DMS114 treated with DMSO at 0.1 percent for 48 hours (cell line): ENCODE results near the gene SUN2.

ENCODE experiments used
- DNase-seq: peaks from one replicate; lab custom pipeline; 2025; ENCODE audit not compliant: unreplicated experiment; lab: John Stamatoyannopoulos, UW

SUN2 gene

DNA sequence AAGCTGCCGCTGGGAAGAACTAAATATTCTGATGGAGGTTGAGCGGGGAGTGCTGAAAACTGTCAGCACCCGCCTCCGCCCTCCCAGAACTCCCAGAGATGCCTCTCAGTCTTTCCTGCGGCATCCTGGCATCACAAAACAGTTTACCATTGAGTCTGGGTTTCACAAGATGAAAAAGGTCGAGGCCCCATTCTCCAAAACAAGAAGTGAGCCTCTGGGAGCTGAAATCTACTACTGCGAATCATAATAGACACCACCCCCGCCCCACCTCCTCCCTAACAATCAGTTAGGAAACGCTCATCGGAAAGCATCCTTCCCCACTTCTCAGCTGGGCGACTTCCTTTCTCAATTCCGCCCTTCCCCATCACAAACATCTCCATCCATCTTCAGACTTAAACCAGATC, 1.0 kb downstream of the SUN2 start:
- no peak for DNase-seq

DNA sequence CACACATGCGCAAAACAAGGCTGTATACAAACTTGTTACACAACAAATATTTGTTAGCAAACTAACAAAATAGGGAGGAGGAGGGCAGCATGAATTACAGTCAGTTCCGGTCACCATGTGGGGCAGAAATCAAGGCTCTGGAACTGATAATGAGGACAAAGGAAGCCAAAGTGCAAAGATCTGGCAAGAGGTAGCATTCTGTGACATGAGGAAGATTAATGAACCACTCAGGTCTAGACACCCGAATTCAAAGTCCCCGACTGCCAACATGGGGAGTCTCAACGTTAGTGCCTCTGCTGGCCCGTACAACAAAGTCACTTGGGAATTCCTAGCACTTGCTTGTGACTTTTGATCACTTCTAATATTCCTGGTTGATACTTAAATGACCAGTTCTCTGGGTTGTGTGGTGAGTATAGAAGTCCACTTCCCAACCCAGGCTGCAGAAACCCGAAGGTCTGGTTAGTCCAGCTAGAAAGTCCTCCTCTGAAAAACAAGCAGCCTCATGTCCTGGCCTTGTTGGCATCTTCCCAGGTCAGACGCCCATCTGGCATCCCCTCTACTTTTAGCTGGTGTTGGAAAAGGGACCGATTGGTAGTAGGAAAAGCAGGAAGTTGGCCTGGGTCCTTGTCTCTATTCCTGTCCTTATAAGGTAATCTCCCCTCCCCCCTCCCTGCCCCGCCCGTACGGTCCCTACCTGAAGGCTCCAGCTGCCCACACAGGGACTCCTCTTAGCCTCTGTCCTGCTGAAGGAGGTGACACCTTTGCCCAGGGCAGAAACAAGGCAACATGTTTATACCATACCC, 1.6 kb downstream of the SUN2 start:
- no peak for DNase-seq

DNA sequence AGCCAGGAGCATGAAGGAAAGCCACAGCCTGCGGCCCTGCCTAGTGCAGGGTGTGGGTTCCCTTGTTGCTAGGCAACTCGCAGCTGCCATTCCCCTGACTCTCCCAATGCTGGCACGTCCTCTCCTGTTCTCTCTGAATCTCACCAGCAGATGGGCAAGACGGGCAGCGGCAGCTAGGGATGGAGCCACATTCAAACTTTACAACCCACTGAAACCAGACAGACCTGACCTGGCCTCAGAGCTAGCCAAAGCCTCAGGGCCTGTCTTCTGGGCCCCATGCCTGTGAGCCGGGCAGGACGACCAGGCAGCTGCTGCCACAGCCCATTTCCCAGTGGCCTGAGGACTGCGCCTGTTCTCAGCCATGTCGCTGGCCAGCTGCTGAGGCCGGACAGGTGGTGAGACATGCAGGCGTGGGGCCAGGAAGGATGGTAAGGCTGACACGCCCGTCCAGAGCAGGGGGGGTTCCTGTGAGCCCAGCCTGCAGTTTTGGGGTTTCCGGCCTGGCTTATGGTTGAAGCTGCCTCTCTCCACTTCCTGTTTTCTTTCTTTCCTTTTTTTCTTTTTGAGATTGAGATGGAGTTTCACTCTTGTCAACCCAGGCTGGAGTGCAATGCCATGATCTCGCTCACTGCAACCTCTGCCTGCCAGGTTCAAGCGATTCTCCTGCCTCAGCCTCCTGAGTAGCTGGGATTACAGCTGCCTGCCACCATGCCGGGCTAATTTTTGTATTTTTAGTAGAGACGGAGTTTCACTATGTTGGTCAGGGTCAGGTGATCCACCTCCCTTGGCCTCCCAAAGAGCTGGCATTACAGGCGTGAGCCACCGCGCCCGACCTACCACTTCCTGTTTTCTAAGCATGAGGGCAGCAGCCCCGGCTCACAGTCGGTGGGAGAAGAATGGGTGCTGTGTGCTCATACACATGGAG, 4.1 kb downstream of the SUN2 start:
- DNase-seq: no peak

DNA sequence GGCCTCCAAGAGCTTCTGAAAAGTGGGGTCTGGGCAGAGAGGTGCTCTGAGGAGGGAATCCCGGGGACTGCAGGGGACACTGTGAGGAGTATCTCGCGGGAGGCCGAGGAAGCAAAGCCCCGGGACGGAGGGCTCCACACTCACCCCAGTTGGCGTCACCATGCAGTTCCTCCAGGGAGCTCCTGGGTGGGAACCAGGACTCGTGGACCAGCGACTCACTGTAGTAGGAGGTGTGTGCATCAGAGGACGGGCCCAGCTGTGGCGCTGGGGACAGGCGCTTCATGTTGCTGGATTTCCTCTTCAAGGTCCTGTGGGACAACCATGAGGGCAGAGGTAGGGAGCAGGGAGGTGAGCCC, 4.8 kb downstream of the SUN2 start:
- DNase-seq: no peak

DNA sequence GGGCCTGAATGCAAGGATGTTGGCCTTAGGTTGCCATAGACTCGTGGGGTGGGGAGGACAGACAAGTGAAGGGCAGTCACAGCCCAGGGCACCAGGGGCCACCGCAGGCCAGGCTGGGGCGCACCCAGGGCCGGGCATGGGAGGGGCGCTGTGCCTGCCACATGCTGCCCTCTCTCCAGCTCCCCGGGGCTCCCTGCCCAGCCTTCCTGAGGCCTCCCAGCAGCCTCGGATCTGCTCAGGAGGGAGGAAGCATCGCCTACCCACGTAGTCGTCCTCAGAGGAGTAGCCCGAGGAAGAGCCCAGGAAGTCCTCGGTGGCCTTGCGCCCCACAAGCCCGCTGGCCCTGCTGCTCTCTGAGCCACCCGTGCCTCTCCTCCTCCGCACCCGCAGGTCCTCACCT, 5.2 kb downstream of the SUN2 start:
- DNase-seq: no peak

DNA sequence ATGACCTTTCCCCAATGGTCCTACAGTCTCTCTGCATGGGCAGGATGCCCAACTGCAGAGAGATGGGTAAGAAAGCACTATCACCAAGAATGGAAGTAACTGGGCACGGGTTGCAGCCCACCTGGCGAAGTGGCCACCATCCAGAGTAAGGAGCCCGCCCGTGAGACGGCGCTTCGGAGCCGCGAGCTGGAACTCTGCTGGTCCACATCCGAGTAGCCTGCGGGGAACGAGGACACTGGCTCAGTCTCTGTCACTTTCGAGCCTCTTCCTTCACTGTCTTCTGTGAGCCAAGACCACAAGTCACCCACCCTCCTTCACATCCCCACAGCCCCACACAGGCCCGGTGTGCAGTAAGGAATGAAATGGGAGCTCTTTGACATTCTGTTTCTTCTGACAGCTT, 5.7 kb downstream of the SUN2 start:
- DNase-seq: no peak

DNA sequence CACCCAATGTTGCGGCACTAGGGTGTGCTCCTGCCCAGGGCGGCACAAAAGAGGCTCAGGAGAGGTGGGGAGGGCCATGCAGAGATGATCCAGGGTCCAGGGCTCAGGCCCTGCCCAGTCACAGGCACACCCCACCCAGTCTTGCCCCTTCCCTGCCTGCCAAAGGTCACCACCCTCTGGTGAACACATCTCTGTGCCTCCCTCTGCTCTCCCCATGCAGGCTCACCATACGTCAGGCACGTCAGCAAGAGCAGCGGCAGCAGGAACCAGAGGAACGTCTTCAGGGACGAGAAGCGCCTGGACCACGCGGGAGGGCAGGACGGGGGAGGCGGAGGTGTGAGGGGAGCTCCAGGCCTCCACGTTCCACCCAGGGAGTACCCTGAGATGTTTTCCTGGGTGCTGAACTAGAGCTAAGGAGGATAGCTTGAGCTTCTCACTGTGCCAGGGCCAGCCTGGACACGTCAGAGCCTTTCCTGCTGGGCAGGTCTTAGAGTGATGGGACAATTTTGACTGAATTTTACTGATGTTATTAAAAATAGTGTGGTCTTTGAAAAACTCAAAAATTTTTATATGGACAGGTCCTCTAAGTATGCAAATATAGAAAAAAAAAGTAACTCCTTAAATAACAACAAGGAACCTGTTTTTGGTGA, 7.2 kb downstream of the SUN2 start:
- DNase-seq: no peak

DNA sequence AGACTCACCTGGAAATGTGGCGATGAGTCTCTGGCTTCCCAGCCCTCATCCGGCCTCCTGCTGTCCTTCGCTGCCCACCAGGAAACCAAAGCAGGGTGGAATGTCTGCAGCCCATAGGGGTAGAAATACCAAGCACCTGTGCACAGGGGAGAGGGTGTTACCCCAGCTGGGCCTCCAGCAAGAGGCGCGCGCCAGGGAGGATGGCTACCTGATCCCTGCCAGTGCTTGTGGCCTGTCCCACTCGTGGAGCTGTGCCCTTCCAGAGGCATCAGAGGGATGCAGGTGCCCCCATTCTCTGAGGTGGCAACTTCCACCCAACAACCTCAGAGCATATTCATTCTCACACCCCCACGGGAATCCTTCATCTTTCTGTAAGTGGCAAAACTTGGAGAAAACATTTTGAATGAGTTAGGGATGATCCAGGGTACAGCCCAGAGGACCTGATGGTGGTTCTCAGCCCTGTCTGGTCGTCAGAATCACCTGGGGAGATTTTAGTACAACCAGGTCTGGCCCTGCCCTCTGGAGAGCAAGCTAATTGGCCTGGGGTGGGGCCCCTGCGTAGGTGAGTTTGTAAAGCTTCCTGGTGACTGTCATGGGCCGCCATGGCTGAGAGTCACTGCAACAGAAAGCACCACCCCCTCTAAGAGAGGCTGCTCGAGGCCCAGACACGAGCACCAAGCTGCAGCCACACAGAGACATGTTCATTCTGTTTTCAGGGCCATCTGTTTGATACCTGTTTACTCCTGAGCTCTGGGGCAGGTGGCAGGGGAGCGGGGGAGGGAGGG, 9.9 kb downstream of the SUN2 start:
- no peak for DNase-seq

DNA sequence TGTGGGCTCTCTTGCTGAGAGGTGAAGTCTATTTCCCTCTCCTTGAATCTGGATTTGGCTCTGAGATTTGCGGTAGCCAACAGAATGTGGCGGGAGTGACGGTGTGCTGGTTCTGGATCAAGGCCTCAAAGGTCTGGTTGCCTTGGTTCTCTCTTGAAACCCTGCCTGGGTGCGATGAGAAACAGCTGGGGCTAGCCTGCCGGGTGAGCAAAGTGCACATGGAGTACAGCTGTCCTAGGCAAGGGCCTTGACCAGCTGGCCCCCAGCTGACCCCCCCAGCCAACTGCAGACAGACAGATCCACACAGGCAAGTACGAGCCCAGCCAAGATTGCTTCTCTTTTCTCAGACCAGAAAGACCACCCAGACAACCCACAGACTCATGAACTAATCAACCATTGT, 10.8 kb downstream of the SUN2 start:
- no peak for DNase-seq

DNA sequence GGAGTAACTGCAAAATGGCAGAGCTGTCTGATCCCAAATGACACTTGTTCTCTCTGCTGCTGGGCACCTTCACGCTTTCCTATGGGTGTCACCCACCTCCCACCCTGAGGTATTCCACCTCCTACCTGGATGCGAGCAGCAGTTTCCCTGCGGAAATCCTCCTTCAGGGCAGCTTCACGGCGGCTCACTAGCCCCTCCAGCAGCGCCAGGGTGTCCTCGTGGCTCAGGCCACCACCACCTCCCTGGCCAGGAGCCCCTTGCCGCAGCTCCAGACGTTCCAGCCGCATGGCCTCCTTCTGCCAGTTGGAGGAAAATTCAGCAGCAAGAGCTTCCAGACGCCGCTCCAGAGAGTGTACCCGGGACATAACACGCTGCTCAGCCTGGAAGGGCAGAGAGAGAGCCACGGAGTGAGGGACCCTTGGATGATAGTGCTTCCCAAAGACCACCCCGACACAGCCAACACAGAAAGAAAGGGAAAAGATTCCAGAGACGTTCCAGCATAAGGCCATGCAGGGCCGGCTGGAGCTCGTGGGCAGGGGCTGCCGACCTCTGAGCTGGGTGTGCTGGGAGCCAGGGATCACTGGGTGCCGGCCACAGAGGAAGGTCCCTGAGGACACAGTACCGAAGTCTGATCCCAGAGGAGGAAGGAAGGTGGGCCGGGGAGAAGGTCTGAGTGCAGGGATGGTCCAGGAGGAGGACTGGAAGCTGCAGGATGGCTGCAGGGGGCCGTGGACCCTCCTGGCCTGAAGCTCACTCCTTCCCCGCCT, 13.4 kb downstream of the SUN2 start:
- DNase-seq: no peak

DNA sequence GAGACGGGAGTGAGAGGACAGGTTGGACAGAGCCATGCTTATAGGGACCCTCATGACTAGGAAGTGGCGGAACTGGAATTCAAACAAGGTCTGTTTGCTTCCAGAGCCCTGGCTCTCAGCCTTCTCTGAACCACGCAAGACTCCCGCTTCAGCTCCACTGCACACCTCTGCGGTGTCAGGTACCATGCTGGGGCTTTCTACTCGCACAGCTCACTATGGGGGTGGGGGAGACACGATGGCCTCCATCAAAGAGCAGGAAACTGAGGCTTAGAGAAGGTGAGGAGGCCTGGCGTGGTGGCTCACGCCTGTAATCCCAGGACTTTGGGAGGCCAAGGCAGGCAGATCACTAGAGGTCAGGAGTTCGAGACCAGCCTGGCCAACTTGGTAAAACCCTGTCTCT, 14.2 kb downstream of the SUN2 start:
- DNase-seq: no peak

DNA sequence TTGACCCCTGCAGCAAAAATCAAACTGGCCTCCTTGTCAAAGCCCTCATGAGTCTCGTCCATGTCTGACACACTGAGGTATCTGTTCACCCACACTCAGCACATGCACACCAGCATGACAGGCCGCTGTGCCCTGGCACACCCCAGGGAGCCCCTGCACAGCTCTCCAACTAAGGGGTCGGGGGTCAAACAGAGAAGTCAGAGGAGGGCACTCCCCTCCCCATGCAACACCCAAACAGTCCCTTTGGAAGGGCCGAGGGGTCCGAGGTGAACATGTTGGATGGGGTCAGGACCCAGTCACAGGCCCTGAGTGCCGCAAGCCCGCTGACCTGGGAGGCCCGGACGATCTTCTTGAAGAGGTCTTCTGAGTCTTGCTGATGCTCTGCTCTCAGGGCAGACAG, 14.6 kb downstream of the SUN2 start:
- DNase-seq: no peak

DNA sequence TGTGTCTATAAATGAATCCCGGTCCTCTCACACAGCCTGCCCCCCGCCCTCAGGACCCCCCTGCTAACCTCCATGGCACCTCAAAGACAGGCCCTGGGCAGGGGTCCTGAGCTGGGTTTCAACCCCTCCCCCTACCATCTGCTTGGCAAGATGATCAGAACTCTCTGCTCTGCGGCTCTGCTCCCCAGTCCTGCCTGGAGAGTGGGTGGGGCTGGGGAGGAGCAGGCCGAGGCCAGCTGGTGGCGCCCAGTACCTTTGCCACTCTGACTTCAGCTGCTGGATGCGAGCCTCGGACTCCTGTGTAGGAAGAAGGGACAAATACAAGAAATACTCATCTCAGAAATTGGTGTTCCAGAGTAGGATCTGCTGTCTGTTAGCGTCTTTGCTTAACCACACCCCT, 15.0 kb downstream of the SUN2 start:
- no peak for DNase-seq

DNA sequence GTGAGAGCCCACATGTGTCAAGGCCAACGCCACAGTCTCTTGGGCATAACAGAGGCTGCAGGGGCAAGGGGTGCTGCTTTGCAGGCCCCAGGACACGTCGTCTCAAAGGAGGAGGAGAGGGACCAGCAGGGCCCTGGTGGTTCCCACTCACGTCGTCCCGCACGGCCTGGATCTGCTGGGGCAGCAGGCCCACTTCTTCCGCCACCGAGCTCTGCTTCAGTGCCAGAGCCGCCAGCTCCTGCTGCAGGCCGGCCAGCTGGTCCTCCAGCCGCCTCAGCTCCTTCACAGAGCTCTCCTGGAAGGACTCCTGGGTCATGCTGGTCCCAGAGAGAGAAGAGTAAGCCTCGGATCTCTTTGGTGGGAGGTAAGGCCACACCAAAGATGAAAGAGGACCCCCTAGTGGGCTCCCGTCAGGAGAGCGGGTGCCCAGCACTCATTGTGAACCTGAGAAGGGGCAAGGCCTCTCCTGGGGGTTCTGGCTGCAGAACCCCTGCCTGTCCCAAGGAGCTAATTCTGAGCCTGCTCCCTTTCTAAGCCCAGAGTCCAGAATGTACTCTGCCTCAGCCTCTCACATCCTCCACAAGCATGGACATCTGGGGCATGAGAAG, 15.6 kb downstream of the SUN2 start:
- DNase-seq: no peak

DNA sequence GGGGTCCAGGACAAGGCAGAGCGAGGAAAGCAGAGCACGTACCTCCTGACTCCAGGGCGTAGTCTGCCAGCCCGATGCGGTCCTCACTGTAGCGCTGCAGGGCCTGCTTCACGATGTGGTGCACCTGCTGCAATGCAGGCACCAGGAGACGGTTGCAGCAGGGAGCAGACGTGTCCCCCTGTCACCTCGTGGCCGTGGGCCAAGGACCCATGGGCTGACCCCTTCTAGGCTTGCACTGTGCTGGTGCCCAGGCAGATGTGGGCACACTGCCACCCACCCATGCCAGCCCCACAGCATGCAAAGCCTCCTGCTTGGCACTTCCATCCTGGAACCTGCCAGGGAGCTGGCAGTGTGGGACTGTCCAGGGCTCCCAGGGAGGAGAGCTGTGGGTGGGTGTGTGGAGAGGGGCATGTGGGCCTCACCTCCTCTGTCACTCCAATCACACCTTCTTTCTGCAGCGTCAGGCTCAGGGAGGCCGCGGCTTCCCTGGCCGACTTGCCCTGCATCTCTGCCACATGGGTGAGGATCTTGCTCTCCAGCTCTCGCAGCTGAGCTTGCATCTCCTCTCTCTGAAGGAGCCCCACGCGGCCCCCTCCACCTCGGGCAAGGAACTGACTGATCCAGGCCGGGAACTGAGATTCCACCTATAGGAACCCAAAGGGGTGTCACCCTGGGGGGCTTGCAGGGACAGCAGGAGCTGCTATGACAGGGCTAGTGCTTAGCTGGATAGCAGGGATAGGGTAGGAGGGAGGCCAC, 16.3 kb downstream of the SUN2 start:
- no peak for DNase-seq

DNA sequence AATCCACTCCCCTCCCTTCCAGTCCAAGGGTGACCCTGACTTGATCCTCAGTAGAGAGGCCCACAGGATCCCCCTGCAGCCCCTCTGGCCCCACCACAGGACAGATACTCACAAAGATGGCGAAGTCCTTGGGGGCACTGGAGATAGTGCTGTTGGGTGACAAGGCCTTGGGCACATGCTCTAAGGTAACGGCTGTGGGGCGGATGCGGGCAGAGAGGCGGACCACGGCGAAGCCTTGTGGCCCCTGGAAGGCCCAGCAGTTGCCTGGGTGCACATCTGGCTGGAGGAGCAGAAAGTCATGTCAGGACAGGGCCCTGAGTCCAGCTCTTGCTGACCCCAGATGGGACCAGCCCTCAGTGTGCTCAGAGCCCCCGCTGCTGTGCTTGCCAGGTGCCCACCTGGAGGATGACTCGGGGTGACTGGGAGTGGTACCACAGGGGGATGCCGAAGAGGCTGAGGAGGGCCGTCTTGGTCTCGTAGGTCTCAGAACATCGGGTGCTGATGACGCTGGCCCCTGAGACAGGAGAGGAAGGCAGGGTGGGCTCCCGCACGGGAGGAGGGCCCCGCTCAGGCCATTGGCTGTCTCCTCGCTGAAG, 17.2 kb downstream of the SUN2 start:
- no peak for DNase-seq

DNA sequence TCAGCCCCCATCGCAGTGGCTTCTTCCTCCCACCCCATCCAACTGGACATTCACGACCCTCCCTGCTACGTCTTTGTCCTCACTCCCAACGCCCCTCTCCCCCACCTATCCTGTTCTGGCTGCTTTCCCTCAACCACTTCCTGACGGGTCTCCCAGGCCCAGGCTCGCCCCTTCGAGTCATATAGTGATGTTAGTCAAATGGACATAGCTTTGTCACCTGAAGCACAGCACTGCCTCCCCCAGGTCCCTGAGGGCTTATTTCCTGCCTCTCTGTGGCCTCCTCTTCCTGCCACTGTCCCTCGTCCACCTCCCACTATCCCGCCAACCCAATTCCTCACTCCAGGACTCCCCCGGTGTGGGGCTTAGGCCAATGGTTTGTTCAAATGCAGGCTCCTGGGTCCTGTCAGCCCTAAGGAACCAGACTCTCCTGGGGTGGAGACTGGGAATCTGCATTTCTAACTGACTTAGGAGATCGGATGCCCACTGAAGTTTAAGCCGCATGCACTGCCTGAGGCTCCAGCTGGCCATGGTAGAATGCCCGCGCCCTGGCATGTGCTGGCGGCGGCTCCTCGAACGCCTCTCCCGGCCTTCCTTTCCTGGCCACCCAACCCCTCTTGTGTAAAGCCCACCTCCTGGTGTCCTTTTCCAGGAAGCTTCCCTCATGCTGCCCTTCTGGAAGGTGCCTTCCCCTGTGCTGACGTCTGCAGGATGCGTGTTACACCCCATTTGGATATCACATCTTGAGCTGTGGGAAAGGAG, 18.3 kb downstream of the SUN2 start:
- DNase-seq: no peak

DNA sequence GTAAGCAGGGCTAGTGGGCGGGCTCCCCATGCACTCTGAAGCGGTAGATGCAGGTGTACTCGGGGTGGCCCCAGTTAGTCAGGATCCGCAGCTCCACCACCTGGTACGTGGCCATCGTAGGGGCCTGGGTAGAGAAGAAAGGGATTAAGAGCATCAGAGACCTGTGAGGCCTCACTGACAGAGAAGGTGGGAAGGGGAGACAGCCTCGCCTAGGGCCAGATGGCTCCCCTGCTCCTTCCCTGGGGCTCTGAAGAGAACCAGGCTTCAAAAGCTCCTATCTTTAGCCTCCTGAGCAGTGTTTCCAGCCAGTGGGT, 19.6 kb downstream of the SUN2 start:
- no peak for DNase-seq
